Lower lobe of right lung (tissue), 2 donors: ENCODE data around the gene ZNF761. TPM values are rescaled to one million over a fixed set of nuclear protein-coding genes. Genes with fewer than 3 reads are reported as not detected.
"Not testable (repeated sequence)": the region's sequence is repeated elsewhere in the genome, so short reads cannot be mapped to it uniquely, and the experiment has no call there.

Experiments used
- ATAC-seq, 2 donors: fragments of 200-7000 bp; cut with Tn5 transposase; one replicate each; pipeline ENCODE4 v1.9.1; 2020 to 2022; ENCODE audit warnings: mild to moderate bottlenecking in 2 of 2, moderate library complexity in 2 of 2
- DNase-seq: peaks from one replicate; pipeline ENCODE4 v3.0.0-alpha.2; 2020
- H3K27ac ChIP-seq: fragments of 200-600 bp; one replicate; pipeline ENCODE4 v1.8.0; 2022
- H3K27me3 ChIP-seq: fragments of 200-600 bp; one replicate; pipeline ENCODE4 v1.8.0; 2022; ENCODE audit warnings: low read depth
- H3K36me3 ChIP-seq: fragments of 200-600 bp; one replicate; pipeline ENCODE4 v1.8.0; 2022; ENCODE audit warnings: mild to moderate bottlenecking
- H3K4me1 ChIP-seq: fragments of 200-600 bp; one replicate; pipeline ENCODE4 v1.8.0; 2022
- H3K4me3 ChIP-seq: fragments of 200-600 bp; one replicate; pipeline ENCODE4 v1.8.0; 2022; ENCODE audit warnings: mild to moderate bottlenecking
- H3K9me3 ChIP-seq: fragments of 200-600 bp; one replicate; pipeline ENCODE4 v1.8.0; 2022
- CTCF ChIP-seq: fragments of 200-600 bp; IDR thresholded peaks from one replicate; pipeline ENCODE4 v1.8.0; 2022; ENCODE audit warnings: antibody characterized with exemption, mild to moderate bottlenecking
- intact Hi-C: fragments of 100-400 bp; cut with DNase I; formaldehyde crosslinking; loops from one replicate; pipeline ENCODE4 v1.11.0; 2022
- total RNA-seq: library from RNA; stranded (reverse); fragmentation: NEBNext Ultra II Directional; extraction: Animal tissue kit (Norgen Biotek cat#: 25700); gene quantifications from one replicate; pipeline ENCODE4 v1.2.1, GENCODE V29; 2021
- donor health status: DM: no; HTN: yes; CAD: no; lungs with severe emphysema.

ZNF761 gene
- total RNA-seq, 1 donor from 2014 or later: 14.7 TPM

GRCh38 chr19:53394522-53394973, 37.2 kb upstream of the ZNF761 start:
- Histone ChIP-seq H3K4me1 (peaks cover 15% of the 10 kb centered on the region), H3K27ac (peak overlapping the region; percentile 82), H3K4me3 (peak overlapping the region; percentile 73), H3K36me3 (peaks cover 16% of the 10 kb centered on the region), H3K9me3 (no peaks in the 10 kb centered on the region), H3K27me3 (no peaks in the 10 kb centered on the region)
- ATAC-seq (peak; percentile 31 to 57), DNase-seq (peak; percentile 66)
- intact Hi-C loops: no loop called here
- TF ChIP-seq CTCF: no peak

GRCh38 chr19:53394974-53395839, 36.6 kb upstream of the ZNF761 start, which contains the start of gene ZNF765:
Gene ZNF765 (plus strand): TSS chr19:53395149. CDS start chr19:53398016, 2,867 bp downstream.
- intact Hi-C loops: no loop called here
- no peaks in the 10 kb centered on the region for H3K27me3 ChIP-seq
- DNase-seq: peak; percentile 96
- H3K27ac ChIP-seq: peak within 1 kb of the TSS; percentile 82
- peaks cover 23% of the 10 kb centered on the region for H3K36me3 ChIP-seq
- ATAC-seq: peak; percentile 100
- TF ChIP-seq CTCF: peak; percentile 52
- peaks cover 15% of the 10 kb centered on the region for H3K4me1 ChIP-seq
- no peaks in the 10 kb centered on the region for H3K9me3 ChIP-seq
- peak within 1 kb of the TSS; percentile 73 for H3K4me3 ChIP-seq

GRCh38 chr19:53395840-53396524, 35.8 kb upstream of the ZNF761 start:
- H3K27ac ChIP-seq, DNase-seq, H3K27me3 ChIP-seq, H3K9me3 ChIP-seq, intact Hi-C loops, ATAC-seq: not testable (repeated sequence)
- H3K36me3 ChIP-seq: peaks cover 30% of the 10 kb centered on the region
- peaks cover 15% of the 10 kb centered on the region for H3K4me1 ChIP-seq
- peak overlapping the region; percentile 73 for H3K4me3 ChIP-seq

- peaks cover 32% of the 10 kb centered on the region for H3K36me3 ChIP-seq
- ATAC-seq (no peak), DNase-seq (no peak)
- H3K9me3 ChIP-seq: no peaks in the 10 kb centered on the region
- peaks cover 15% of the 10 kb centered on the region for H3K4me1 ChIP-seq
- TF ChIP-seq CTCF: no peak
- no peak overlapping the region for H3K27ac ChIP-seq
- H3K27me3 ChIP-seq: no peaks in the 10 kb centered on the region
- peak overlapping the region; percentile 73 for H3K4me3 ChIP-seq
- intact Hi-C loops: no loop called here
Measured at GRCh38 chr19:53396525-53396868, 35.3 kb upstream of the ZNF761 start.

DNA sequence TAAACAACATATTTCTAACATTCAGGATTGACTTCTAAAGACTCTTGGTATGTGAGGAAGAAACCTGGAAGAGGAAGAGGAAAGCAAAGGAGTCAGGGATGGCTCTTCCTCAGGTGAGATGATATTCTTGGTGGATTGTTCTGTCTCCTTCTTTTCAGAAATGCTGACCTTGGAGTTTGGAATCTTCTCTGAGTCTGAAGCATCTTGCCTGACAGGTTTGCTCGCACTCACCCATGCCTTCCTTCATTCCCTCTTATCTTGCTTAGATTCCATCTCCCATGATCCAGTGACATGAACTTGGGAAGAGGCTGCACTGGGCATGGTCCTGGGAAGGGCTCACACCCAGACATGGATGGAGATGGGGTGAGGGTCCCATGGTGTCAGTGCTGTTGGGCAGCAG, 33.9 kb upstream of the ZNF761 start:
- Histone ChIP-seq H3K36me3 (peaks cover 44% of the 10 kb centered on the region), H3K4me1 (peaks cover 15% of the 10 kb centered on the region)
- H3K27ac ChIP-seq, intact Hi-C loops, DNase-seq, H3K9me3 ChIP-seq, ATAC-seq, H3K4me3 ChIP-seq, H3K27me3 ChIP-seq: not testable (repeated sequence)

GRCh38 chr19:53409505-53410204, 22.1 kb upstream of the ZNF761 start:
- Histone ChIP-seq H3K27me3 (no peaks in the 10 kb centered on the region), H3K4me3 (no peak overlapping the region), H3K4me1 (no peaks in the 10 kb centered on the region), H3K36me3 (peaks cover 43% of the 10 kb centered on the region), H3K9me3 (peaks cover 77% of the 10 kb centered on the region), H3K27ac (no peak overlapping the region)
- intact Hi-C loops: no loop called here
- no peak for TF ChIP-seq CTCF
- no peak for DNase-seq
- ATAC-seq: no peak

GRCh38 chr19:53420520-53421315, 11.1 kb upstream of the ZNF761 start:
- intact Hi-C loops, H3K27ac ChIP-seq, ATAC-seq, H3K4me1 ChIP-seq, DNase-seq, H3K27me3 ChIP-seq, H3K9me3 ChIP-seq, H3K4me3 ChIP-seq, H3K36me3 ChIP-seq: not testable (repeated sequence)
